ENCODE measurements around the gene TMEM201.
"Not testable (repeated sequence)": the region's sequence is repeated elsewhere in the genome, so short reads cannot be mapped to it uniquely, and the experiment has no call there.

The TMEM201 gene

GRCh38 chr1:9588551-9589143, at the start of gene TMEM201:
Gene TMEM201, plus strand, starts transcription at chr1:9588911. Its CDS starts 20 bp downstream, at chr1:9588931.
- peak; percentile 82 for ATAC-seq
- DNase-seq, result peak; percentile 97
- Mint-ChIP-seq H3K36me3 (ENCODE audit: low read depth) (peaks cover 6% of the 10 kb centered on the region), H3K27me3 (no peaks in the 10 kb centered on the region), H3K9me3 (no peaks in the 10 kb centered on the region), H3K4me3 (peak within 1 kb of the TSS; percentile 87), H3K4me1 (peaks cover 39% of the 10 kb centered on the region), H3K27ac (peak within 1 kb of the TSS; percentile 76)

GRCh38 chr1:9539165-9539828, 49.4 kb upstream of the TMEM201 start, which contains the start of gene SLC25A33:
Gene SLC25A33, plus strand, starts transcription at chr1:9539465. Its CDS starts 227 bp downstream, at chr1:9539692.
- Mint-ChIP-seq H3K9me3 (no peaks in the 10 kb centered on the region), H3K4me1 (peaks cover 37% of the 10 kb centered on the region), H3K27ac (peak within 1 kb of the TSS; percentile 84), H3K4me3 (peak within 1 kb of the TSS; percentile 94), H3K27me3 (no peaks in the 10 kb centered on the region), H3K36me3 (ENCODE audit: low read depth) (peaks cover 12% of the 10 kb centered on the region)
- ATAC-seq, result peak; percentile 99
- peak; percentile 99 for DNase-seq

GRCh38 chr1:9539829-9540550, 48.7 kb upstream of the TMEM201 start:
- Mint-ChIP-seq H3K27me3 (no peaks in the 10 kb centered on the region), H3K36me3 (ENCODE audit: low read depth) (peaks cover 14% of the 10 kb centered on the region), H3K4me1 (peaks cover 39% of the 10 kb centered on the region), H3K4me3 (peak overlapping the region; percentile 94), H3K27ac (peak overlapping the region; percentile 84), H3K9me3 (no peaks in the 10 kb centered on the region)
- peak; percentile 56 for ATAC-seq
- peak; percentile 60 for DNase-seq

GRCh38 chr1:9542430-9542829, 46.3 kb upstream of the TMEM201 start:
- Mint-ChIP-seq H3K36me3 (ENCODE audit: low read depth) (peaks cover 14% of the 10 kb centered on the region), H3K27me3 (no peaks in the 10 kb centered on the region), H3K4me3 (peak overlapping the region; percentile 6), H3K27ac (no peak overlapping the region), H3K4me1 (peaks cover 44% of the 10 kb centered on the region), H3K9me3 (no peaks in the 10 kb centered on the region)
- ATAC-seq, result no peak
- DNase-seq, result no peak

GRCh38 chr1:9544926-9545325, 43.8 kb upstream of the TMEM201 start:
- no peak overlapping the region for H3K4me3 Mint-ChIP-seq
- DNase-seq, result no peak
- no peak for ATAC-seq
- H3K27me3 Mint-ChIP-seq, result no peaks in the 10 kb centered on the region
- no peak overlapping the region for H3K27ac Mint-ChIP-seq
- no peaks in the 10 kb centered on the region for H3K9me3 Mint-ChIP-seq
- H3K36me3 Mint-ChIP-seq (ENCODE audit: low read depth), result peaks cover 16% of the 10 kb centered on the region
- peaks cover 32% of the 10 kb centered on the region for H3K4me1 Mint-ChIP-seq

GRCh38 chr1:9549955-9550546, 38.7 kb upstream of the TMEM201 start:
- H3K9me3 Mint-ChIP-seq, result no peaks in the 10 kb centered on the region
- no peak overlapping the region for H3K4me3 Mint-ChIP-seq
- no peak for DNase-seq
- no peaks in the 10 kb centered on the region for H3K27me3 Mint-ChIP-seq
- peaks cover 7% of the 10 kb centered on the region for H3K4me1 Mint-ChIP-seq
- H3K27ac Mint-ChIP-seq, result no peak overlapping the region
- ATAC-seq, result no peak
- peaks cover 18% of the 10 kb centered on the region for H3K36me3 Mint-ChIP-seq (ENCODE audit: low read depth)

- ATAC-seq (no peak), DNase-seq (no peak)
- no peak overlapping the region for H3K4me3 Mint-ChIP-seq
- no peak overlapping the region for H3K27ac Mint-ChIP-seq
- no peaks in the 10 kb centered on the region for H3K27me3 Mint-ChIP-seq
- no peaks in the 10 kb centered on the region for H3K9me3 Mint-ChIP-seq
- H3K4me1 Mint-ChIP-seq, result peaks cover 3% of the 10 kb centered on the region
- H3K36me3 Mint-ChIP-seq (ENCODE audit: low read depth), result peaks cover 31% of the 10 kb centered on the region
Measured at GRCh38 chr1:9551984-9552383, 36.7 kb upstream of the TMEM201 start.

GRCh38 chr1:9553736-9554144, 35.0 kb upstream of the TMEM201 start:
- Mint-ChIP-seq H3K4me3 (no peak overlapping the region), H3K36me3 (ENCODE audit: low read depth) (peaks cover 43% of the 10 kb centered on the region), H3K4me1 (peaks cover 17% of the 10 kb centered on the region), H3K27ac (no peak overlapping the region), H3K27me3 (no peaks in the 10 kb centered on the region), H3K9me3 (no peaks in the 10 kb centered on the region)
- no peak for ATAC-seq
- no peak for DNase-seq

GRCh38 chr1:9555942-9556341, 32.8 kb upstream of the TMEM201 start:
- ATAC-seq (no peak), DNase-seq (no peak)
- no peak overlapping the region for H3K4me3 Mint-ChIP-seq
- peaks cover 45% of the 10 kb centered on the region for H3K36me3 Mint-ChIP-seq (ENCODE audit: low read depth)
- H3K27me3 Mint-ChIP-seq, result no peaks in the 10 kb centered on the region
- no peaks in the 10 kb centered on the region for H3K9me3 Mint-ChIP-seq
- H3K27ac Mint-ChIP-seq, result no peak overlapping the region
- peaks cover 27% of the 10 kb centered on the region for H3K4me1 Mint-ChIP-seq

- no peaks in the 10 kb centered on the region for H3K27me3 Mint-ChIP-seq
- ATAC-seq (no peak), DNase-seq (no peak)
- H3K9me3 Mint-ChIP-seq, result no peaks in the 10 kb centered on the region
- H3K4me3 Mint-ChIP-seq, result no peak overlapping the region
- peaks cover 45% of the 10 kb centered on the region for H3K36me3 Mint-ChIP-seq (ENCODE audit: low read depth)
- no peak overlapping the region for H3K27ac Mint-ChIP-seq
- peaks cover 30% of the 10 kb centered on the region for H3K4me1 Mint-ChIP-seq
Measured at GRCh38 chr1:9557624-9558023, 31.1 kb upstream of the TMEM201 start.

- Mint-ChIP-seq H3K9me3 (no peaks in the 10 kb centered on the region), H3K36me3 (ENCODE audit: low read depth) (peaks cover 49% of the 10 kb centered on the region), H3K4me3 (no peak overlapping the region), H3K27me3 (no peaks in the 10 kb centered on the region), H3K4me1 (peaks cover 30% of the 10 kb centered on the region), H3K27ac (no peak overlapping the region)
- no peak for DNase-seq
- no peak for ATAC-seq
Measured at GRCh38 chr1:9558271-9558945, 30.3 kb upstream of the TMEM201 start.

- peaks cover 48% of the 10 kb centered on the region for H3K36me3 Mint-ChIP-seq (ENCODE audit: low read depth)
- H3K4me3 Mint-ChIP-seq, result no peak overlapping the region
- ATAC-seq, result no peak
Measured at GRCh38 chr1:9558946-9559545, 29.7 kb upstream of the TMEM201 start.

GRCh38 chr1:9559673-9560072, 29.0 kb upstream of the TMEM201 start:
- Mint-ChIP-seq H3K4me3 (no peak overlapping the region), H3K9me3 (no peaks in the 10 kb centered on the region), H3K36me3 (ENCODE audit: low read depth) (peaks cover 48% of the 10 kb centered on the region), H3K27ac (no peak overlapping the region), H3K4me1 (peaks cover 30% of the 10 kb centered on the region), H3K27me3 (no peaks in the 10 kb centered on the region)
- no peak for ATAC-seq
- DNase-seq, result no peak

More at GRCh38 chr1:9558946-9559545, 29.7 kb upstream of the TMEM201 start:
- Mint-ChIP-seq H3K9me3 (no peaks in the 10 kb centered on the region), H3K27ac (no peak overlapping the region), H3K4me1 (peaks cover 30% of the 10 kb centered on the region), H3K27me3 (no peaks in the 10 kb centered on the region)
- no peak for DNase-seq

- not testable (repeated sequence) for H3K4me3 Mint-ChIP-seq, ATAC-seq, H3K27ac Mint-ChIP-seq, H3K9me3 Mint-ChIP-seq, DNase-seq, H3K27me3 Mint-ChIP-seq
- Mint-ChIP-seq H3K4me1 (peaks cover 30% of the 10 kb centered on the region), H3K36me3 (ENCODE audit: low read depth) (peaks cover 46% of the 10 kb centered on the region)
Measured at GRCh38 chr1:9560090-9560489, 28.6 kb upstream of the TMEM201 start.

Measured in activated naive CD8-positive, alpha-beta T cell treated with anti-CD3 and anti-CD28 coated beads, Interleukin-2, amount 50 U/mL, for 24 hours (primary cell).